ENCODE results near the gene PARD3.

PARD3 gene

GRCh38 chr10:34213193-34213804, 601.8 kb downstream of the PARD3 start:
- Histone ChIP-seq H3K27ac (ENCODE audit: low read length) (no peak overlapping the region), H3K4me1 (ENCODE audit: control insufficient read depth, insufficient read depth, low read length) (no peaks in the 10 kb centered on the region), H3K4me3 (ENCODE audit: low read length in 2 of 2) (no peak overlapping the region), H3K9ac (ENCODE audit: low read length in 2 of 2) (no peak overlapping the region), H3K9me3 (ENCODE audit: control insufficient read depth in 2 of 2, low read length in 2 of 2) (no peaks in the 10 kb centered on the region), H3K36me3 (ENCODE audit: control insufficient read depth in 2 of 2, insufficient read depth in 2 of 2, low read length in 2 of 2) (peaks cover 0 to 4% of the 10 kb centered on the region in 2 donors), H3K27me3 (ENCODE audit: control insufficient read depth in 1 of 2, insufficient read depth in 2 of 2, low read length in 2 of 2) (no peaks in the 10 kb centered on the region)

- H3K27ac ChIP-seq (ENCODE audit: low read length) = no peak overlapping the region
- no peaks in the 10 kb centered on the region for H3K9me3 ChIP-seq (ENCODE audit: control insufficient read depth in 2 of 2, low read length in 2 of 2)
- no peak overlapping the region for H3K9ac ChIP-seq (ENCODE audit: low read length in 2 of 2)
- peaks cover 0 to 2% of the 10 kb centered on the region in 2 donors for H3K36me3 ChIP-seq (ENCODE audit: control insufficient read depth in 2 of 2, insufficient read depth in 2 of 2, low read length in 2 of 2)
- no peak overlapping the region for H3K4me3 ChIP-seq (ENCODE audit: low read length in 2 of 2)
- no peaks in the 10 kb centered on the region for H3K27me3 ChIP-seq (ENCODE audit: control insufficient read depth in 1 of 2, insufficient read depth in 2 of 2, low read length in 2 of 2)
- H3K4me1 ChIP-seq (ENCODE audit: control insufficient read depth, insufficient read depth, low read length) = no peaks in the 10 kb centered on the region
Measured at GRCh38 chr10:34207343-34207742, 607.8 kb downstream of the PARD3 start.

DNA sequence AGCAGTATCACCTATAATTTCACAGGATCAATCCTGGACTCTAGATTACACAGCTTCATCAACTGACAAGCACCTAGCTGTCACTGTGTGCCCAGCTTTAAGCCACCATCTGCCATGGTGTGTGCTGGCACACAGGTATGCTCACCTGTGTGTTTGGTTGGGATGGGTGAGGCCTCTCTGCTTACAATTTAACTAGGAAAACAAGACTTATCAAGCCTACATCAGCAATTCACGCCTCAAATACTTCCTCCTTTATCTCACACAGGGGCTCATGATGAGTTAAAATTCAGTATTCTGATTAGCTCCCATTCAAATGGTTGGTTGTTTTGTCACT, 608.2 kb downstream of the PARD3 start:
- no peaks in the 10 kb centered on the region for H3K4me1 ChIP-seq (ENCODE audit: control insufficient read depth, insufficient read depth, low read length)
- no peaks in the 10 kb centered on the region for H3K27me3 ChIP-seq (ENCODE audit: control insufficient read depth in 1 of 2, insufficient read depth in 2 of 2, low read length in 2 of 2)
- H3K36me3 ChIP-seq (ENCODE audit: control insufficient read depth in 2 of 2, insufficient read depth in 2 of 2, low read length in 2 of 2) = peaks cover 0 to 2% of the 10 kb centered on the region in 2 donors
- no peak overlapping the region for H3K4me3 ChIP-seq (ENCODE audit: low read length in 2 of 2)
- H3K9ac ChIP-seq (ENCODE audit: low read length in 2 of 2) = no peak overlapping the region
- no peaks in the 10 kb centered on the region for H3K9me3 ChIP-seq (ENCODE audit: control insufficient read depth in 2 of 2, low read length in 2 of 2)
- no peak overlapping the region for H3K27ac ChIP-seq (ENCODE audit: low read length)

DNA sequence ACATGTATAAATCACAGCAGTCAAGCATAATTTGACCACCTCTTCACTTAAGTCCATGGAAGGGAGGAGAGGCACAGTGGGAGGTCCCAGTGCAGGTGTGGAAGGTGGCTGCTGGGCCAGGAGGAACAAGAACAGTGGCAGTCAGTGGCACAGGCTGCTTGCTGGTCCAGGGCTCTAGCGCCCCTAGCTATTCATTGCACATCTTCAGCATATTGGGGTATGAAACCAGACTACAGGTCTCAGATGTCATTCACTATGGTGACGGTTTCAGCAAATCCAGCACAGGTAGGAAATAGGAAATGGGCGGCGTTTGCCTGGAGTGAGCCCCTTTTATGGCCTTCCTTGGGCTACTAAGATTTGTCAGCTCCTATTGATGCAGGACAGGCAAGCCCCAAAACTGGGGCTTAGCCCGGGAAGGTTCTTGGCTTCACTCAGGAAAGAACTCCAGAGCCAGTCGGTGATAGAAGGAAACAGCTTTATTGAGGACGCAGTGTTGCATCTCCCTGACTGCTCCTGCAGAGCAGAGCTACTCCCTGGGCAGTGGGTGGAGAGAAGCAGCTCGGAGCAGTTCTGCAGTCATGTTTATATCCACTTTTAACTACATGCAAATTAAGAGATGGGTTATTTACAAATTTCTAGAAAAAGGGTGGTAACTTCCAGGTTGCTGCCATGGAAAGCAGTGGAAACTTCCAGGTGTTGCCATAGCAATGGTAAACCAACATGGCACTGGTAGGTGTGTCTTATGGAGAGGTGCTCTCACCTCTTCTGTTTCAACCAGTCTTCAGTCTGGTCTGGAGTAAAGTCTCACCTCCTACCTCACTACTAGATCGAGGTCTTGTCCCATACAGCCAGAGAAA, 608.8 kb downstream of the PARD3 start:
- no peak overlapping the region for H3K27ac ChIP-seq (ENCODE audit: low read length)
- no peak overlapping the region for H3K4me3 ChIP-seq (ENCODE audit: low read length in 2 of 2)

GRCh38 chr10:34205452-34205851, 609.6 kb downstream of the PARD3 start:
- H3K9ac ChIP-seq (ENCODE audit: low read length in 2 of 2) = no peak overlapping the region
- no peaks in the 10 kb centered on the region for H3K27me3 ChIP-seq (ENCODE audit: control insufficient read depth in 1 of 2, insufficient read depth in 2 of 2, low read length in 2 of 2)
- H3K36me3 ChIP-seq (ENCODE audit: control insufficient read depth in 2 of 2, insufficient read depth in 2 of 2, low read length in 2 of 2) = peaks cover 0 to 2% of the 10 kb centered on the region in 2 donors
- peaks cover 4% of the 10 kb centered on the region for H3K4me1 ChIP-seq (ENCODE audit: control insufficient read depth, insufficient read depth, low read length)
- H3K9me3 ChIP-seq (ENCODE audit: control insufficient read depth in 2 of 2, low read length in 2 of 2) = no peaks in the 10 kb centered on the region
- H3K4me3 ChIP-seq (ENCODE audit: low read length in 2 of 2) = no peak overlapping the region
- no peak overlapping the region for H3K27ac ChIP-seq (ENCODE audit: low read length)

More for the DNA sequence above, 608.8 kb downstream of the PARD3 start:
- no peak overlapping the region for H3K9ac ChIP-seq (ENCODE audit: low read length in 2 of 2)
- no peaks in the 10 kb centered on the region for H3K9me3 ChIP-seq (ENCODE audit: control insufficient read depth in 2 of 2, low read length in 2 of 2)
- H3K27me3 ChIP-seq (ENCODE audit: control insufficient read depth in 1 of 2, insufficient read depth in 2 of 2, low read length in 2 of 2) = no peaks in the 10 kb centered on the region
- peaks cover 0 to 2% of the 10 kb centered on the region in 2 donors for H3K36me3 ChIP-seq (ENCODE audit: control insufficient read depth in 2 of 2, insufficient read depth in 2 of 2, low read length in 2 of 2)
- H3K4me1 ChIP-seq (ENCODE audit: control insufficient read depth, insufficient read depth, low read length) = no peaks in the 10 kb centered on the region

DNA sequence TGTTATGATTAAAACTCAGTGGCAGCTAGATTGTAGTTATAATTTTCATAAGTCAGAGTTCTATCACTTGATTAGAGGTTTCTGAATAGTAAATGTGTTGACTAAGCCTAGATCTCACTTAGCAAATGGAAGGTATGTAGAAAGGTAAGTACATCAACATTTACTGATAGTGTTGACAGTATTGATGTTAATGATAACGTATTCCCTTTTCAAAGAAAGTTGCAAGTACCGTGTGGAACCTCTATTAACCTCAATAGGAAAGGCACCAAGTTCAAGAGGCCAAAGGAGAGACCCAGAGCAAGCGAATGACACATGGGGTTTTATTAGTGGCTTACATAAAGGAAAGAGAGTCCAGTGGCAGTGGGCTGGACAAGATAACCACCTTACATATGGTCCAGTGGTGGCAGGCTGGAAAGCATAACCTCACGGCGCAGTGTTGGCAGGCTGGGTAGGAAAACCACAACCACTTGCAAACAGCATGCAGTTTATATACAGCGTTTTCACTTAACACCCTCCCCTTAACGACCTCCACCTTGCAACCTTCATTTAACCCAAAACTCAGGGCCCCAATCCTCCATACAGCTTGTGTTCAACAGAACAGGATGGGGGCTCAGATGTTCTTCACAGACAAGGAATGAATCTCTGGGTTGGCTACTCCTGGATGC, 611.0 kb downstream of the PARD3 start:
- H3K9ac ChIP-seq (ENCODE audit: low read length in 2 of 2) = no peak overlapping the region

DNA sequence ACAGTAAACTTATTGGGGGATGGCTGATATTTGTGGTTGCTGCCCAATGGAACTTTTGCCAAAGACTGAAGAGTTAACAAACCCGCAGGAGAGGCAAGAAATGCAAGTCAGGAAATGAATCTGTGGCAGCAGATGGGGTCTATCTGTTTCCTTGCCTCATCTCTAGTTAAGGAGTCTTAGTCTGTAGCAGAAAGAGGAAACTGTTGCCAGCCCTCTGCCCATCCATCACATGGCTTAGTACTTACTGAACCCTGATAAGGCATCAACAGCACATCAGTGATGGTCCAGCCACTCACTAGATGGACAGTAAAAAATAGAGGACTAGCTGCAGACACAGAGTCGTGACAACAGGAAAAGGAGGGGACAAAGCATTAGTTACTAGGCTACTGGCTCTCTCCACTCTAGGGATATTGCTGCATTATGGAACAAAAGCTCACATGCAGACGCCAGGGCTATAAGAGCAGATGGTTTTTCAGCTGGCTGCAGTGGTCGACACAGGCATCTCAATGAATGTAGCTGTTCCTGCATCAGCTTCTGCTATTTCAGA, 614.7 kb downstream of the PARD3 start:
- Histone ChIP-seq H3K9ac (ENCODE audit: low read length in 2 of 2) (no peak overlapping the region), H3K9me3 (ENCODE audit: control insufficient read depth in 2 of 2, low read length in 2 of 2) (no peaks in the 10 kb centered on the region), H3K4me3 (ENCODE audit: low read length in 2 of 2) (no peak overlapping the region), H3K27me3 (ENCODE audit: control insufficient read depth in 1 of 2, insufficient read depth in 2 of 2, low read length in 2 of 2) (no peaks in the 10 kb centered on the region), H3K27ac (ENCODE audit: low read length) (no peak overlapping the region), H3K4me1 (ENCODE audit: control insufficient read depth, insufficient read depth, low read length) (peaks cover 4% of the 10 kb centered on the region), H3K36me3 (ENCODE audit: control insufficient read depth in 2 of 2, insufficient read depth in 2 of 2, low read length in 2 of 2) (peaks cover 0 to 2% of the 10 kb centered on the region in 2 donors)

More for the DNA sequence above, 611.0 kb downstream of the PARD3 start:
- H3K27ac ChIP-seq (ENCODE audit: low read length) = no peak overlapping the region
- no peak overlapping the region for H3K4me3 ChIP-seq (ENCODE audit: low read length in 2 of 2)
- H3K4me1 ChIP-seq (ENCODE audit: control insufficient read depth, insufficient read depth, low read length) = peaks cover 4% of the 10 kb centered on the region
- no peaks in the 10 kb centered on the region for H3K27me3 ChIP-seq (ENCODE audit: control insufficient read depth in 1 of 2, insufficient read depth in 2 of 2, low read length in 2 of 2)
- peaks cover 0 to 2% of the 10 kb centered on the region in 2 donors for H3K36me3 ChIP-seq (ENCODE audit: control insufficient read depth in 2 of 2, insufficient read depth in 2 of 2, low read length in 2 of 2)
- H3K9me3 ChIP-seq (ENCODE audit: control insufficient read depth in 2 of 2, low read length in 2 of 2) = no peaks in the 10 kb centered on the region

DNA sequence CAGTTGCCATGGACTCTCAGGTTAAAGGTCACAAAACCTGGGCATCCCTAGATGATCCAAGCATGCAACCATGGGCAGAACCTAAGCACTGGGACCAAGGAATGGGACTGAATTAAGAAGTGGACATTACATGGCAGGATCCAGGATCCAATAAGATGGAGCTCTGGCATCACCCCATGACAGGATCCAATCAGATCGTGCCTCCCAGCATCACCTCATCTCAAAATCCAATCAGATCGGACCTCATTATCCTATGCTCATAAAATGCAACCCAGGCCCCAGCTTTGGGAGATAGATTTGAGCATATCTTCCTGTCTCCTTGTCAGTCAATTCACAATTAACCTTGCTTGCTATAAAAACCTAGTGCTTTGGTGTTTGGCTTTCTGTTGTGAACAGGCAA, 616.1 kb downstream of the PARD3 start:
- peaks cover 0 to 2% of the 10 kb centered on the region in 2 donors for H3K36me3 ChIP-seq (ENCODE audit: control insufficient read depth in 2 of 2, insufficient read depth in 2 of 2, low read length in 2 of 2)
- no peaks in the 10 kb centered on the region for H3K9me3 ChIP-seq (ENCODE audit: control insufficient read depth in 2 of 2, low read length in 2 of 2)
- no peak overlapping the region for H3K4me3 ChIP-seq (ENCODE audit: low read length in 2 of 2)
- no peak overlapping the region for H3K27ac ChIP-seq (ENCODE audit: low read length)
- H3K4me1 ChIP-seq (ENCODE audit: control insufficient read depth, insufficient read depth, low read length) = peaks cover 4% of the 10 kb centered on the region
- H3K9ac ChIP-seq (ENCODE audit: low read length in 2 of 2) = no peak overlapping the region
- H3K27me3 ChIP-seq (ENCODE audit: control insufficient read depth in 1 of 2, insufficient read depth in 2 of 2, low read length in 2 of 2) = no peaks in the 10 kb centered on the region

DNA sequence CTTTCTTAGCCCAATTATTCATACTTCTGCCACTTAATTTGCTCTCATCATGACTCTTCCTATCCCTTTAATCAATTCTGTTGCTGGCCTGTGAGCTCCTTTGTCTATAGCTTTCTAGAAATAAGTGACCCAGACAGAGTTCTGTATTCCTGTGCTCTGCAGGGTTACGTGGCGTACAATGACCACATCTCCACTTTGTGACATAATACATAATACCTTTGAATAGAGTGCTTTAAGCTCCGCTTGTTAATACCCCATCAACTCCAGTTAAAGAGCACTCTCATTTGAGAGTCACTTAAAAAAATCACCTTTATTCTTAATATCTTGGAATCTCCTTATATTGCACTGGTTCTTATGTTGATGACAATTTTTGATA, 619.0 kb downstream of the PARD3 start:
- Histone ChIP-seq H3K27me3 (ENCODE audit: control insufficient read depth in 1 of 2, insufficient read depth in 2 of 2, low read length in 2 of 2) (no peaks in the 10 kb centered on the region), H3K9ac (ENCODE audit: low read length in 2 of 2) (no peak overlapping the region), H3K27ac (ENCODE audit: low read length) (no peak overlapping the region), H3K4me1 (ENCODE audit: control insufficient read depth, insufficient read depth, low read length) (peaks cover 7% of the 10 kb centered on the region), H3K36me3 (ENCODE audit: control insufficient read depth in 2 of 2, insufficient read depth in 2 of 2, low read length in 2 of 2) (peaks cover 0 to 2% of the 10 kb centered on the region in 2 donors), H3K9me3 (ENCODE audit: control insufficient read depth in 2 of 2, low read length in 2 of 2) (no peaks in the 10 kb centered on the region), H3K4me3 (ENCODE audit: low read length in 2 of 2) (no peak overlapping the region)

DNA sequence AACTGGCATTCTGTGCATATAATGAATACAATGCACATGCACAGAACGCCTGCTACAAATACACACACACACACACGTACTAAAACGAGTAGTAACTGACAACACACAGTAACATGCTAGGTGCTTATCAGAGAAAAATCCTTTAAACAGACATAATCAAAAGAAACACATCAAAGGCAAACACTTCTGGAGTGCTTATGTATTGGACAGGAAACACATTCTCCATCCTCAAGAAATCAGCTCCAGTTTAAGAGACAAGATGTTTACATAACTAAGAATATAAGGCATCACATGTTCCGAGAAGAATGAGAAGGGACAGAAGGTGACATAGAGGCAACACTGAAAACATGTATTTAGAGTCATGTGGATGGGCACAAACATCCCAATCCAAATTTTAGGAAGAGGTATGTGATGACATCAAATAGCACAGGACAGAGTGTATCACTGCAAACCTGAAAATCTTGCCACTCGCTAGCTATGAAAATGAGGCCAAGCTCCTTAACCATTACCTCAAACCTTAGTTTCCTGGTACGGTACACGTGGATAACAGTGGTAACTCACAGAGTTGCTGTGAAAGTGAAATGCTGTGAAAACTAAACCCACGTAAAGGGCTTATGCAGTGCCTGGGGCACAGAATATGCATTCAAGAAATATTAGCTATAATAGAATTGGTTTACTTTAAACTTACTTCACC, 619.6 kb downstream of the PARD3 start:
- no peak overlapping the region for H3K9ac ChIP-seq (ENCODE audit: low read length in 2 of 2)
- no peak overlapping the region for H3K27ac ChIP-seq (ENCODE audit: low read length)
- H3K36me3 ChIP-seq (ENCODE audit: control insufficient read depth in 2 of 2, insufficient read depth in 2 of 2, low read length in 2 of 2) = peaks cover 0 to 2% of the 10 kb centered on the region in 2 donors
- H3K4me3 ChIP-seq (ENCODE audit: low read length in 2 of 2) = no peak overlapping the region
- no peaks in the 10 kb centered on the region for H3K9me3 ChIP-seq (ENCODE audit: control insufficient read depth in 2 of 2, low read length in 2 of 2)
- H3K27me3 ChIP-seq (ENCODE audit: control insufficient read depth in 1 of 2, insufficient read depth in 2 of 2, low read length in 2 of 2) = no peaks in the 10 kb centered on the region
- peaks cover 4% of the 10 kb centered on the region for H3K4me1 ChIP-seq (ENCODE audit: control insufficient read depth, insufficient read depth, low read length)

Data from stomach smooth muscle (tissue), 2 donors.